ENCODE data around the gene WDFY4. TPM values are rescaled to one million over a fixed set of nuclear protein-coding genes. Genes with fewer than 3 reads are reported as not detected.

WDFY4 gene
- polyA plus RNA-seq, 1 donor from 2014 or later: not detected

DNA sequence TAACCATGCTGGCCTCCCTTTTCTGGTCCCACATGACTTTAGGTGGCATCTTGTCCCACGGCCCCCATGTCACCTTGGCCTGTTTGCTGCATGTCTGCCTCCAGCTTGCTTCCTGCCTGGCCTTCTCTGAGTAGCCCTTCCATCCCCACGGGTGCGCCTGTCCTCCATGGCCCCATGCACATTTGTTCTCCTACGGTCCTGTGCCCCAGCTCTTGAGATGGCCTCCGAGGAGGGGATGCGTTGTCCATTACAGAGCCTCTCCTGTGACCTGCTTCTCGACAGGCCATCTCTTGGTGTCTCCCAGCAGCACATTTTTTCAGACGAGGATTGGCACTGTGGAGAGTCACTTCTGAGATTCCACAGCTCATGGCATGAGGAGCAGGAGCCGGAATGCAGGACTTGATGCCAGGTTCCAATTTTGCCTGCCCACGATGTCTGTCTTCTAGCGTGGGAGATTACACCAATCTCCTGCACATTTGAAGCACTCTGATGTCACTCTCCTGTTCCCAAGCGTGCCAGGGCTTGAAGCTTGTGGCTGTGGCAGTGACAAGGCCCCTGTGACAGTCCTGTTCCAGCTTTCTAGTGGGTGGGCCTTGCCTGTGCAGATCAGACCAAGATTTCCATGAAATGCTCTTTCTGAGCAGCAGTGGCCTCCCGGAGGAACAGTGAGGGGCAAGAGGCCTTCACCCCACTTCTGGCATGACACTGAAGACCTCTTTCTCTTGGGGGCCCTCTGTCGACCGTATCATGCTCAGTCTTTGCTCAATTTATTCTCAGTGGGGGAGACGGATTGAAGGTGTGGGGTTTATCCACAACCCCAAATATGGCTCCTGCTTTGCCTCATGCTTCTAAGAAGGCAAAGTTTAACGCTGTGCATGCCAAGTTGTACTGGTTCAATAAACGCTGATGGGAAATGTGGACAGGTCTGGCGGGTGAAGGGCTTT is 13.4 kb downstream of the WDFY4 start:
- no peaks in the 10 kb centered on the region for H3F3A ChIP-seq (ENCODE audit: insufficient read depth, low read length, poor library complexity, severe bottlenecking)

DNA sequence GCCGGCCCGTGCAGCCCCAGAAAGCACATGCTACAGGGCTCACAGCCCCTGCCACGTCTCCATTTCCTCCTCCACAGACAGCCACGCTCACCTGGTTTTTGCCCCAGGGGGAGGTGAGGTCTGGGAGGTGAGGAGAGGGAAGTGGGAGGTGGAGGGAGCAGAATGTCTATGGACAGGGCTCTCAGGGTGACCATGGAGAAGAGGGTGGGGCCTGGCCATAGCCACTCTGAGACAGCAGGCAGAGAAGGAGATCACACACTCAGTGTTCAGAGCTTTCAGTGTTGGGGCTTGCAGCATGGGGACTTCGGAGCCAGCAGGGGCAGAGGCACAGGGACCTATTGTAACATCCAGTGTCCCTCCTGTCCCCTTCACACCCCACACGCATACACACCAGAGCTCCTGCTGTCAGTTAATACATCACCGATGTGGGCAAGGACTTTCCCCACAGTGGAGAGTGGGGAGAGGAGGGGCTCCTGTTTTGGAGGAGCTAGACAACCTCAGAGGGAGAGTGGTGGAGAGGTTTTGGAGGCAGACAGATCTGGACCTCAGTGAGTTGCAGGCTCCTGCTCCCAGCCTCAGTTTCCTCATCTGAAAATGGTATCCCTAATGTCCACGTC is 14.4 kb downstream of the WDFY4 start:
- Histone ChIP-seq H3K9me3 (ENCODE audit: low read length) (no peaks in the 10 kb centered on the region), H4K20me1 (ENCODE audit: insufficient read depth) (no peaks in the 10 kb centered on the region), H3K27me3 (ENCODE audit: insufficient read depth, low read depth, low read length) (no peaks in the 10 kb centered on the region), H3F3A (ENCODE audit: insufficient read depth, low read length, poor library complexity, severe bottlenecking) (no peaks in the 10 kb centered on the region), H3K27ac (ENCODE audit: low read length) (no peak overlapping the region), H3K4me2 (ENCODE audit: low read length) (no peak overlapping the region), H3K9me2 (ENCODE audit: insufficient read depth, low read length) (no peaks in the 10 kb centered on the region), H3K79me2 (replicated peaks; ENCODE audit: insufficient read depth, low read length) (no peaks in the 10 kb centered on the region), H3K4me3 (ENCODE audit: low read length) (no peak overlapping the region), H3K9ac (ENCODE audit: low read length) (no peak overlapping the region), H2AFZ (ENCODE audit: low read depth, low read length) (no peak overlapping the region), H3K36me3 (ENCODE audit: insufficient read depth, low read length) (no peaks in the 10 kb centered on the region)
- TF ChIP-seq TAF1 (IDR thresholded peaks at IDR 0.05; ENCODE audit: low read depth): no peak
- TF ChIP-seq, protein P1, sequence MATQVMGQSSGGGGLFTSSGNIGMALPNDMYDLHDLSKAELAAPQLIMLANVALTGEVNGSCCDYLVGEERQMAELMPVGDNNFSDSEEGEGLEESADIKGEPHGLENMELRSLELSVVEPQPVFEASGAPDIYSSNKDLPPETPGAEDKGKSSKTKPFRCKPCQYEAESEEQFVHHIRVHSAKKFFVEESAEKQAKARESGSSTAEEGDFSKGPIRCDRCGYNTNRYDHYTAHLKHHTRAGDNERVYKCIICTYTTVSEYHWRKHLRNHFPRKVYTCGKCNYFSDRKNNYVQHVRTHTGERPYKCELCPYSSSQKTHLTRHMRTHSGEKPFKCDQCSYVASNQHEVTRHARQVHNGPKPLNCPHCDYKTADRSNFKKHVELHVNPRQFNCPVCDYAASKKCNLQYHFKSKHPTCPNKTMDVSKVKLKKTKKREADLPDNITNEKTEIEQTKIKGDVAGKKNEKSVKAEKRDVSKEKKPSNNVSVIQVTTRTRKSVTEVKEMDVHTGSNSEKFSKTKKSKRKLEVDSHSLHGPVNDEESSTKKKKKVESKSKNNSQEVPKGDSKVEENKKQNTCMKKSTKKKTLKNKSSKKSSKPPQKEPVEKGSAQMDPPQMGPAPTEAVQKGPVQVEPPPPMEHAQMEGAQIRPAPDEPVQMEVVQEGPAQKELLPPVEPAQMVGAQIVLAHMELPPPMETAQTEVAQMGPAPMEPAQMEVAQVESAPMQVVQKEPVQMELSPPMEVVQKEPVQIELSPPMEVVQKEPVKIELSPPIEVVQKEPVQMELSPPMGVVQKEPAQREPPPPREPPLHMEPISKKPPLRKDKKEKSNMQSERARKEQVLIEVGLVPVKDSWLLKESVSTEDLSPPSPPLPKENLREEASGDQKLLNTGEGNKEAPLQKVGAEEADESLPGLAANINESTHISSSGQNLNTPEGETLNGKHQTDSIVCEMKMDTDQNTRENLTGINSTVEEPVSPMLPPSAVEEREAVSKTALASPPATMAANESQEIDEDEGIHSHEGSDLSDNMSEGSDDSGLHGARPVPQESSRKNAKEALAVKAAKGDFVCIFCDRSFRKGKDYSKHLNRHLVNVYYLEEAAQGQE (IDR thresholded peaks at IDR 0.05; ENCODE audit: borderline replicate concordance): no peak
- TF ChIP-seq EP300 (conservative IDR thresholded peaks at IDR 0.05; ENCODE audit: poor library complexity, severe bottlenecking): no peak
- TF ChIP-seq EZH2 (IDR thresholded peaks at IDR 0.05; ENCODE audit: borderline replicate concordance, insufficient read depth, low read length, poor library complexity, severe bottlenecking): no peak
- TF ChIP-seq RAD21 (conservative IDR thresholded peaks at IDR 0.05): no peak
- TF ChIP-seq MXI1 (conservative IDR thresholded peaks at IDR 0.05; ENCODE audit: poor library complexity, severe bottlenecking): no peak
- TF ChIP-seq SMC3 (conservative IDR thresholded peaks at IDR 0.05; ENCODE audit: poor library complexity): no peak
- TF ChIP-seq, protein P2, sequence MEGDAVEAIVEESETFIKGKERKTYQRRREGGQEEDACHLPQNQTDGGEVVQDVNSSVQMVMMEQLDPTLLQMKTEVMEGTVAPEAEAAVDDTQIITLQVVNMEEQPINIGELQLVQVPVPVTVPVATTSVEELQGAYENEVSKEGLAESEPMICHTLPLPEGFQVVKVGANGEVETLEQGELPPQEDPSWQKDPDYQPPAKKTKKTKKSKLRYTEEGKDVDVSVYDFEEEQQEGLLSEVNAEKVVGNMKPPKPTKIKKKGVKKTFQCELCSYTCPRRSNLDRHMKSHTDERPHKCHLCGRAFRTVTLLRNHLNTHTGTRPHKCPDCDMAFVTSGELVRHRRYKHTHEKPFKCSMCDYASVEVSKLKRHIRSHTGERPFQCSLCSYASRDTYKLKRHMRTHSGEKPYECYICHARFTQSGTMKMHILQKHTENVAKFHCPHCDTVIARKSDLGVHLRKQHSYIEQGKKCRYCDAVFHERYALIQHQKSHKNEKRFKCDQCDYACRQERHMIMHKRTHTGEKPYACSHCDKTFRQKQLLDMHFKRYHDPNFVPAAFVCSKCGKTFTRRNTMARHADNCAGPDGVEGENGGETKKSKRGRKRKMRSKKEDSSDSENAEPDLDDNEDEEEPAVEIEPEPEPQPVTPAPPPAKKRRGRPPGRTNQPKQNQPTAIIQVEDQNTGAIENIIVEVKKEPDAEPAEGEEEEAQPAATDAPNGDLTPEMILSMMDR (IDR thresholded peaks at IDR 0.05; ENCODE audit: poor library complexity, severe bottlenecking): no peak

More for the DNA sequence above, 13.4 kb downstream of the WDFY4 start:
- no peaks in the 10 kb centered on the region for H3K36me3 ChIP-seq (ENCODE audit: insufficient read depth, low read length)
- H3K4me2 ChIP-seq (ENCODE audit: low read length): no peak overlapping the region
- H2AFZ ChIP-seq (ENCODE audit: low read depth, low read length): no peak overlapping the region
- H3K27me3 ChIP-seq (ENCODE audit: insufficient read depth, low read depth, low read length): no peaks in the 10 kb centered on the region
- H4K20me1 ChIP-seq (ENCODE audit: insufficient read depth): no peaks in the 10 kb centered on the region
- no peak overlapping the region for H3K27ac ChIP-seq (ENCODE audit: low read length)
- no peaks in the 10 kb centered on the region for H3K79me2 ChIP-seq (replicated peaks; ENCODE audit: insufficient read depth, low read length)
- H3K4me3 ChIP-seq (ENCODE audit: low read length): no peak overlapping the region
- H3K9ac ChIP-seq (ENCODE audit: low read length): no peak overlapping the region
- H3K9me2 ChIP-seq (ENCODE audit: insufficient read depth, low read length): no peaks in the 10 kb centered on the region
- TF ChIP-seq MXI1 (conservative IDR thresholded peaks at IDR 0.05; ENCODE audit: poor library complexity, severe bottlenecking) (no peak), TAF1 (IDR thresholded peaks at IDR 0.05; ENCODE audit: low read depth) (no peak), POLR2AphosphoS5 (IDR thresholded peaks at IDR 0.05) (no peak), EP300 (conservative IDR thresholded peaks at IDR 0.05; ENCODE audit: poor library complexity, severe bottlenecking) (no peak), EZH2 (IDR thresholded peaks at IDR 0.05; ENCODE audit: borderline replicate concordance, insufficient read depth, low read length, poor library complexity, severe bottlenecking) (no peak)
- TF ChIP-seq, protein P1 (IDR thresholded peaks at IDR 0.05; ENCODE audit: borderline replicate concordance): no peak
- TF ChIP-seq, protein P2 (IDR thresholded peaks at IDR 0.05; ENCODE audit: poor library complexity, severe bottlenecking): no peak
- no peaks in the 10 kb centered on the region for H3K9me3 ChIP-seq (ENCODE audit: low read length)
